WTC11 (cell line): ENCODE measurements around the gene ATP1A4. TPM values are rescaled to one million over a fixed set of nuclear protein-coding genes. Genes with fewer than 3 reads are reported as not detected.
A peak's percentile ranks its signal among the peaks of the same experiment; 100 is the strongest.

ENCODE experiments used
- ATAC-seq: fragments of 200-7000 bp; cut with Tn5 transposase; 2 replicates; pipeline ENCODE4 v1.10.0; 2021; ENCODE audit warnings: mild to moderate bottlenecking, moderate library complexity
- CTCF ChIA-PET: fragments of 300-600 bp; sonication (Branson Sonifier 250); formaldehyde crosslinking; loops from one replicate; lab custom pipeline; 2021; ENCODE audit warnings: antibody characterized with exemption; lab: Charles Lee
- POLR2A ChIA-PET: fragments of 350-600 bp; sonication (Branson Sonifier 250); formaldehyde crosslinking; loops from one replicate; lab custom pipeline; 2021; ENCODE audit warnings: antibody characterized with exemption; lab: Charles Lee
- DNase-seq: peaks from one replicate; pipeline ENCODE4 v3.0.0; 2021; ENCODE audit warnings: low spot score
- H3K27ac Mint-ChIP-seq: 2 replicates; pipeline ENCODE4 v1.8.0; 2021; ENCODE audit warnings: mixed read lengths
- H3K27me3 Mint-ChIP-seq: 2 replicates; pipeline ENCODE4 v1.8.0; 2021; ENCODE audit warnings: low read depth, mild to moderate bottlenecking, moderate library complexity, mixed read lengths
- H3K36me3 Mint-ChIP-seq: 2 replicates; pipeline ENCODE4 v1.8.0; 2021; ENCODE audit warnings: mixed read lengths
- H3K4me1 Mint-ChIP-seq: 2 replicates; pipeline ENCODE4 v1.8.0; 2022; ENCODE audit warnings: mixed read lengths
- H3K4me3 Mint-ChIP-seq: 2 replicates; pipeline ENCODE4 v1.8.0; 2021; ENCODE audit warnings: mild to moderate bottlenecking, moderate library complexity, mixed read lengths
- H3K9me3 Mint-ChIP-seq: 2 replicates; pipeline ENCODE4 v1.8.0; 2021; ENCODE audit warnings: mixed read lengths
- CREM ChIP-seq: sonication (generic); formaldehyde crosslinking; IDR thresholded peaks from 2 replicates; pipeline ENCODE4 v1.8.1; 2022; ENCODE audit warnings: mild to moderate bottlenecking, missing genetic modification reagents, moderate library complexity
- ELF4 ChIP-seq: sonication (generic); formaldehyde crosslinking; IDR thresholded peaks from 2 replicates; pipeline ENCODE4 v1.8.1; 2022; ENCODE audit warnings: low read depth, mild to moderate bottlenecking, moderate library complexity, missing genetic modification reagents
- ETV6 ChIP-seq: sonication (generic); formaldehyde crosslinking; IDR thresholded peaks from 2 replicates; pipeline ENCODE4 v1.8.1; 2022; ENCODE audit warnings: mild to moderate bottlenecking, missing genetic modification reagents
- FOXP1 ChIP-seq: sonication (generic); formaldehyde crosslinking; IDR thresholded peaks from 2 replicates; pipeline ENCODE4 v1.8.0; 2022; ENCODE audit warnings: missing genetic modification reagents, mild to moderate bottlenecking, moderate library complexity, borderline replicate concordance
- GRHL2 ChIP-seq: fragments of 250-450 bp; sonication (Bioruptor Pico); IDR thresholded peaks from 2 replicates; pipeline ENCODE4 v1.8.0; 2022; ENCODE audit warnings: mild to moderate bottlenecking, moderate library complexity; ENCODE audit not compliant: insufficient replicate concordance, severe bottlenecking
- HMGA2 ChIP-seq: fragments of 250-450 bp; sonication (Bioruptor Pico); IDR thresholded peaks from 2 replicates; pipeline ENCODE4 v1.4.0; 2021; ENCODE audit warnings: mild to moderate bottlenecking, moderate library complexity
- IRF2 ChIP-seq: sonication (generic); formaldehyde crosslinking; IDR thresholded peaks from 2 replicates; pipeline ENCODE4 v1.8.0; 2022; ENCODE audit warnings: low read depth, missing genetic modification reagents, borderline replicate concordance
- KAT7 ChIP-seq: sonication (generic); formaldehyde crosslinking; IDR thresholded peaks from 2 replicates; pipeline ENCODE4 v1.8.1; 2023; ENCODE audit warnings: missing genetic modification reagents, mild to moderate bottlenecking, borderline replicate concordance
- MYBL2 ChIP-seq: sonication (generic); formaldehyde crosslinking; IDR thresholded peaks from 2 replicates; pipeline ENCODE4 v1.8.1; 2023; ENCODE audit warnings: mild to moderate bottlenecking, moderate library complexity, missing genetic modification reagents
- NR2C2 ChIP-seq: sonication (generic); formaldehyde crosslinking; IDR thresholded peaks from 2 replicates; pipeline ENCODE4 v1.8.0; 2022; ENCODE audit warnings: mild to moderate bottlenecking, missing genetic modification reagents
- OVOL2 ChIP-seq: fragments of 250-450 bp; sonication (Bioruptor Pico); IDR thresholded peaks from 2 replicates; pipeline ENCODE4 v1.9.0; 2021; ENCODE audit warnings: mild to moderate bottlenecking, borderline replicate concordance
- TCF7 ChIP-seq: sonication (generic); formaldehyde crosslinking; IDR thresholded peaks from 2 replicates; pipeline ENCODE4 v1.8.0; 2022; ENCODE audit warnings: mild to moderate bottlenecking, low read depth, missing genetic modification reagents, moderate library complexity
- ZNF232 ChIP-seq: sonication (generic); formaldehyde crosslinking; IDR thresholded peaks from 2 replicates; pipeline ENCODE4 v1.8.0; 2022; ENCODE audit warnings: mild to moderate bottlenecking, missing genetic modification reagents
- ZNF263 ChIP-seq: sonication (generic); formaldehyde crosslinking; IDR thresholded peaks from 2 replicates; pipeline ENCODE4 v1.8.1; 2022; ENCODE audit warnings: low read depth, mild to moderate bottlenecking, moderate library complexity, missing genetic modification reagents
- ZNF396 ChIP-seq: fragments of 250-450 bp; sonication (Bioruptor Pico); IDR thresholded peaks from 2 replicates; pipeline ENCODE4 v1.8.0; 2021; ENCODE audit warnings: mild to moderate bottlenecking, moderate library complexity, borderline replicate concordance
- ZNF416 ChIP-seq: fragments of 250-450 bp; sonication (Bioruptor Pico); IDR thresholded peaks from 2 replicates; pipeline ENCODE4 v1.9.0; 2021; ENCODE audit warnings: mild to moderate bottlenecking, inconsistent platforms
- total RNA-seq: library from RNA; stranded (reverse); gene quantifications from 3 replicates; pipeline ENCODE4 v1.2.3, GENCODE V29; 2021
- TF ChIP-seq, protein P1 (sequence below): sonication (generic); formaldehyde crosslinking; IDR thresholded peaks from 2 replicates; pipeline ENCODE4 v1.8.0; 2023; ENCODE audit warnings: missing genetic modification reagents, mild to moderate bottlenecking, borderline replicate concordance
- TF ChIP-seq, protein P2 (sequence below): sonication (generic); formaldehyde crosslinking; conservative IDR thresholded peaks from 2 replicates; pipeline ENCODE4 v1.8.1; 2022; ENCODE audit warnings: mild to moderate bottlenecking, missing genetic modification reagents
- TF ChIP-seq, protein P3 (sequence below): sonication (generic); formaldehyde crosslinking; IDR thresholded peaks from 2 replicates; pipeline ENCODE4 v1.8.1; 2022; ENCODE audit warnings: missing genetic modification reagents, borderline replicate concordance
- TF ChIP-seq, protein P4 (sequence below): sonication (generic); formaldehyde crosslinking; IDR thresholded peaks from 2 replicates; pipeline ENCODE4 v1.8.0; 2022; ENCODE audit warnings: mild to moderate bottlenecking, missing genetic modification reagents
- TF ChIP-seq, protein P5 (sequence below): sonication (generic); formaldehyde crosslinking; IDR thresholded peaks from 2 replicates; pipeline ENCODE4 v1.8.1; 2022; ENCODE audit warnings: low read depth, missing genetic modification reagents, borderline replicate concordance
- TF ChIP-seq, protein P6 (sequence below): sonication (generic); formaldehyde crosslinking; IDR thresholded peaks from 2 replicates; pipeline ENCODE4 v1.8.1; 2023; ENCODE audit warnings: mild to moderate bottlenecking, moderate library complexity, missing genetic modification reagents
- TF ChIP-seq, protein P7 (sequence below): fragments of 250-450 bp; sonication (Bioruptor Pico); IDR thresholded peaks from 2 replicates; pipeline ENCODE4 v2.1.2; 2022; ENCODE audit warnings: mild to moderate bottlenecking, moderate library complexity

The ATP1A4 gene
- total RNA-seq, 1 experiment from 2014 or later = 0.37 TPM

DNA sequence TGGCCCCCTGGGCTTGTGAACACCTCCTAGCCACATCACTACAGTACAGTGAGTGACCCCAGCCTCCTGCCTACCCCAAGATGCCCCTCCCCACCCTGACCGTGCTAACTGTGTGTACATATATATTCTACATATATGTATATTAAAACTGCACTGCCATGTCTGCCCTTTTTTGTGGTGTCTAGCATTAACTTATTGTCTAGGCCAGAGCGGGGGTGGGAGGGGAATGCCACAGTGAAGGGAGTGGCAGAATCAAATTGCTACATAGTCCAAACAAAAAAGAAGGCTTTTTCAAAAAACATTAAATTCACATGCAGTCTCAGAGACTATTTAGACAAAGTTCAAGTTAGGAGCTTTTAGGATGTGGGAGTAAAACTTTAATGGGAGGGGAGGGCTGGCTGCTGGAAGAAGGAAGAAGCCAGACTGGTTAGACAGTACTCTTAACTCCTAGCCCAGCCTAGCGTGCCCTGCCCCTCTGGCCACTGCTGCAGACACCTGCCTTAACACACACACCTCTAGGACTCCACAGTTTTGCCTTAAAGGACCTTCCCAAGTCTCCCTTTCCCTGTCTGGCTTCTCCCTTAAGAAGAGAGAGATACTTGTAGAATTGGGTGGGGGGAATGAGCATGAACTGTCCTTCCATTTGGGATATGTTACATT, 63.2 kb downstream of the ATP1A4 start:
- ATAC-seq (no peak), DNase-seq (no peak)
- Mint-ChIP-seq H3K4me1 (peaks cover 23% of the 10 kb centered on the region), H3K27me3 (no peaks in the 10 kb centered on the region), H3K9me3 (no peaks in the 10 kb centered on the region), H3K27ac (peak overlapping the region; percentile 58; the same call in 1 of the 2 replicates), H3K4me3 (no peak overlapping the region), H3K36me3 (peaks cover 68% of the 10 kb centered on the region)
- TF ChIP-seq, protein P1, sequence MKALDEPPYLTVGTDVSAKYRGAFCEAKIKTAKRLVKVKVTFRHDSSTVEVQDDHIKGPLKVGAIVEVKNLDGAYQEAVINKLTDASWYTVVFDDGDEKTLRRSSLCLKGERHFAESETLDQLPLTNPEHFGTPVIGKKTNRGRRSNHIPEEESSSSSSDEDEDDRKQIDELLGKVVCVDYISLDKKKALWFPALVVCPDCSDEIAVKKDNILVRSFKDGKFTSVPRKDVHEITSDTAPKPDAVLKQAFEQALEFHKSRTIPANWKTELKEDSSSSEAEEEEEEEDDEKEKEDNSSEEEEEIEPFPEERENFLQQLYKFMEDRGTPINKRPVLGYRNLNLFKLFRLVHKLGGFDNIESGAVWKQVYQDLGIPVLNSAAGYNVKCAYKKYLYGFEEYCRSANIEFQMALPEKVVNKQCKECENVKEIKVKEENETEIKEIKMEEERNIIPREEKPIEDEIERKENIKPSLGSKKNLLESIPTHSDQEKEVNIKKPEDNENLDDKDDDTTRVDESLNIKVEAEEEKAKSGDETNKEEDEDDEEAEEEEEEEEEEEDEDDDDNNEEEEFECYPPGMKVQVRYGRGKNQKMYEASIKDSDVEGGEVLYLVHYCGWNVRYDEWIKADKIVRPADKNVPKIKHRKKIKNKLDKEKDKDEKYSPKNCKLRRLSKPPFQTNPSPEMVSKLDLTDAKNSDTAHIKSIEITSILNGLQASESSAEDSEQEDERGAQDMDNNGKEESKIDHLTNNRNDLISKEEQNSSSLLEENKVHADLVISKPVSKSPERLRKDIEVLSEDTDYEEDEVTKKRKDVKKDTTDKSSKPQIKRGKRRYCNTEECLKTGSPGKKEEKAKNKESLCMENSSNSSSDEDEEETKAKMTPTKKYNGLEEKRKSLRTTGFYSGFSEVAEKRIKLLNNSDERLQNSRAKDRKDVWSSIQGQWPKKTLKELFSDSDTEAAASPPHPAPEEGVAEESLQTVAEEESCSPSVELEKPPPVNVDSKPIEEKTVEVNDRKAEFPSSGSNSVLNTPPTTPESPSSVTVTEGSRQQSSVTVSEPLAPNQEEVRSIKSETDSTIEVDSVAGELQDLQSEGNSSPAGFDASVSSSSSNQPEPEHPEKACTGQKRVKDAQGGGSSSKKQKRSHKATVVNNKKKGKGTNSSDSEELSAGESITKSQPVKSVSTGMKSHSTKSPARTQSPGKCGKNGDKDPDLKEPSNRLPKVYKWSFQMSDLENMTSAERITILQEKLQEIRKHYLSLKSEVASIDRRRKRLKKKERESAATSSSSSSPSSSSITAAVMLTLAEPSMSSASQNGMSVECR (CRISPR knock-in tag) = no peak
- TF ChIP-seq, protein P2, sequence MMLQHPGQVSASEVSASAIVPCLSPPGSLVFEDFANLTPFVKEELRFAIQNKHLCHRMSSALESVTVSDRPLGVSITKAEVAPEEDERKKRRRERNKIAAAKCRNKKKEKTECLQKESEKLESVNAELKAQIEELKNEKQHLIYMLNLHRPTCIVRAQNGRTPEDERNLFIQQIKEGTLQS (CRISPR knock-in tag) = no peak
- TF ChIP-seq NR2C2 (CRISPR knock-in tag) (no peak), ETV6 (CRISPR knock-in tag) (no peak), ZNF232 (no peak), OVOL2 (CRISPR knock-in tag) (no peak), FOXP1 (CRISPR knock-in tag) (no peak), ZNF263 (CRISPR knock-in tag) (no peak), TCF7 (no peak), MYBL2 (CRISPR knock-in tag) (no peak)
- TF ChIP-seq, protein P3, sequence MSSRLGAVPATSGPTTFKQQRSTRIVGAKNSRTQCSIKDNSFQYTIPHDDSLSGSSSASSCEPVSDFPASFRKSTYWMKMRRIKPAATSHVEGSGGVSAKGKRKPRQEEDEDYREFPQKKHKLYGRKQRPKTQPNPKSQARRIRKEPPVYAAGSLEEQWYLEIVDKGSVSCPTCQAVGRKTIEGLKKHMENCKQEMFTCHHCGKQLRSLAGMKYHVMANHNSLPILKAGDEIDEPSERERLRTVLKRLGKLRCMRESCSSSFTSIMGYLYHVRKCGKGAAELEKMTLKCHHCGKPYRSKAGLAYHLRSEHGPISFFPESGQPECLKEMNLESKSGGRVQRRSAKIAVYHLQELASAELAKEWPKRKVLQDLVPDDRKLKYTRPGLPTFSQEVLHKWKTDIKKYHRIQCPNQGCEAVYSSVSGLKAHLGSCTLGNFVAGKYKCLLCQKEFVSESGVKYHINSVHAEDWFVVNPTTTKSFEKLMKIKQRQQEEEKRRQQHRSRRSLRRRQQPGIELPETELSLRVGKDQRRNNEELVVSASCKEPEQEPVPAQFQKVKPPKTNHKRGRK (CRISPR knock-in tag) = no peak
- TF ChIP-seq, protein P4, sequence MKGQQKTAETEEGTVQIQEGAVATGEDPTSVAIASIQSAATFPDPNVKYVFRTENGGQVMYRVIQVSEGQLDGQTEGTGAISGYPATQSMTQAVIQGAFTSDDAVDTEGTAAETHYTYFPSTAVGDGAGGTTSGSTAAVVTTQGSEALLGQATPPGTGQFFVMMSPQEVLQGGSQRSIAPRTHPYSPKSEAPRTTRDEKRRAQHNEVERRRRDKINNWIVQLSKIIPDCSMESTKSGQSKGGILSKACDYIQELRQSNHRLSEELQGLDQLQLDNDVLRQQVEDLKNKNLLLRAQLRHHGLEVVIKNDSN (CRISPR knock-in tag) = no peak
- ChIA-PET POLR2A (no interaction called here), CTCF (interaction anchor here (1.2 to 1.7 kb wide), 3 partner anchors 21 to 52 kb away, joined by 3 to 14 read pairs (median 6); no protein-coding TSS in a partner anchor)

DNA sequence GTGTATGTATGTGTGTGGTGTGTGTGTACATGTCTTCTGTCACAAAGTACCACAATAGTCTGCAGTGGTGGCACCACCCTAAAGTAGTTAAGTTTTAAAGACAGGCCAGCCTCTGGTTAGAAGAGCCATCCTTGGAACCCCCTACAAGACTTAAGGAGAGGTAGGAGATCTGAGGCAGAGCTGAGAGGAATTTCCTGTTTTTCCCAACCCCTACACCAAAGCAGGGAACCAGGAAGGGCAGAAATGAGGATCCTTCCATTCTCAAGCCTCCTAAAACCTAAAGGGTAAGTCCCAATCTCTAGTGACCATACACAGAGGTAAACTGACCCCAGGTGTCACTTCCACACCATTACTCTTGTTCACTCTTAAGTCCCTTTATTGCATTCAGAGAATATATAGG, 64.9 kb downstream of the ATP1A4 start:
- ChIA-PET POLR2A (no interaction called here), CTCF (interaction anchor here (0.5 to 1.7 kb wide), 3 partner anchors 23 to 54 kb away, joined by 3 to 14 read pairs (median 6); no protein-coding TSS in a partner anchor)
- Mint-ChIP-seq H3K4me3 (no peak overlapping the region), H3K27me3 (no peaks in the 10 kb centered on the region), H3K27ac (no peak overlapping the region; the same call in 1 of the 2 replicates), H3K9me3 (no peaks in the 10 kb centered on the region), H3K36me3 (peaks cover 73% of the 10 kb centered on the region), H3K4me1 (peaks cover 18% of the 10 kb centered on the region)
- no peak for DNase-seq
- no peak for ATAC-seq
- TF ChIP-seq ZNF416 (CRISPR knock-in tag) (no peak), HMGA2 (no peak), IRF2 (CRISPR knock-in tag) (no peak), CREM (no peak), KAT7 (CRISPR knock-in tag) (no peak), ELF4 (CRISPR knock-in tag) (no peak), ZNF396 (CRISPR knock-in tag) (no peak), GRHL2 (CRISPR knock-in tag) (no peak)
- TF ChIP-seq, protein P5, sequence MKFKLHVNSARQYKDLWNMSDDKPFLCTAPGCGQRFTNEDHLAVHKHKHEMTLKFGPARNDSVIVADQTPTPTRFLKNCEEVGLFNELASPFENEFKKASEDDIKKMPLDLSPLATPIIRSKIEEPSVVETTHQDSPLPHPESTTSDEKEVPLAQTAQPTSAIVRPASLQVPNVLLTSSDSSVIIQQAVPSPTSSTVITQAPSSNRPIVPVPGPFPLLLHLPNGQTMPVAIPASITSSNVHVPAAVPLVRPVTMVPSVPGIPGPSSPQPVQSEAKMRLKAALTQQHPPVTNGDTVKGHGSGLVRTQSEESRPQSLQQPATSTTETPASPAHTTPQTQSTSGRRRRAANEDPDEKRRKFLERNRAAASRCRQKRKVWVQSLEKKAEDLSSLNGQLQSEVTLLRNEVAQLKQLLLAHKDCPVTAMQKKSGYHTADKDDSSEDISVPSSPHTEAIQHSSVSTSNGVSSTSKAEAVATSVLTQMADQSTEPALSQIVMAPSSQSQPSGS = no peak
- TF ChIP-seq, protein P6, sequence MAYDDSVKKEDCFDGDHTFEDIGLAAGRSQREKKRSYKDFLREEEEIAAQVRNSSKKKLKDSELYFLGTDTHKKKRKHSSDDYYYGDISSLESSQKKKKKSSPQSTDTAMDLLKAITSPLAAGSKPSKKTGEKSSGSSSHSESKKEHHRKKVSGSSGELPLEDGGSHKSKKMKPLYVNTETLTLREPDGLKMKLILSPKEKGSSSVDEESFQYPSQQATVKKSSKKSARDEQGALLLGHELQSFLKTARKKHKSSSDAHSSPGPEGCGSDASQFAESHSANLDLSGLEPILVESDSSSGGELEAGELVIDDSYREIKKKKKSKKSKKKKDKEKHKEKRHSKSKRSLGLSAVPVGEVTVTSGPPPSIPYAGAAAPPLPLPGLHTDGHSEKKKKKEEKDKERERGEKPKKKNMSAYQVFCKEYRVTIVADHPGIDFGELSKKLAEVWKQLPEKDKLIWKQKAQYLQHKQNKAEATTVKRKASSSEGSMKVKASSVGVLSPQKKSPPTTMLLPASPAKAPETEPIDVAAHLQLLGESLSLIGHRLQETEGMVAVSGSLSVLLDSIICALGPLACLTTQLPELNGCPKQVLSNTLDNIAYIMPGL (CRISPR knock-in tag) = no peak
- TF ChIP-seq, protein P7, sequence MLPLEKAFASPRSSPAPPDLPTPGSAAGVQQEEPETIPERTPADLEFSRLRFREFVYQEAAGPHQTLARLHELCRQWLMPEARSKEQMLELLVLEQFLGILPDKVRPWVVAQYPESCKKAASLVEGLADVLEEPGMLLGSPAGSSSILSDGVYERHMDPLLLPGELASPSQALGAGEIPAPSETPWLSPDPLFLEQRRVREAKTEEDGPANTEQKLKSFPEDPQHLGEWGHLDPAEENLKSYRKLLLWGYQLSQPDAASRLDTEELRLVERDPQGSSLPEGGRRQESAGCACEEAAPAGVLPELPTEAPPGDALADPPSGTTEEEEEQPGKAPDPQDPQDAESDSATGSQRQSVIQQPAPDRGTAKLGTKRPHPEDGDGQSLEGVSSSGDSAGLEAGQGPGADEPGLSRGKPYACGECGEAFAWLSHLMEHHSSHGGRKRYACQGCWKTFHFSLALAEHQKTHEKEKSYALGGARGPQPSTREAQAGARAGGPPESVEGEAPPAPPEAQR = no peak
